GM18519 (cell line): Measurements from ENCODE around the gene SLC5A4.
"Not testable (repeated sequence)": the region's sequence is repeated elsewhere in the genome, so short reads cannot be mapped to it uniquely, and the experiment has no call there.

ENCODE experiments used
- ATAC-seq: cut with Tn5 transposase; IDR thresholded peaks from one replicate; pipeline ENCODE4 v1.9.1; 2021; ENCODE audit warnings: mild to moderate bottlenecking, moderate library complexity; ENCODE audit not compliant: unreplicated experiment, low FRiP score

Gene SLC5A4

DNA sequence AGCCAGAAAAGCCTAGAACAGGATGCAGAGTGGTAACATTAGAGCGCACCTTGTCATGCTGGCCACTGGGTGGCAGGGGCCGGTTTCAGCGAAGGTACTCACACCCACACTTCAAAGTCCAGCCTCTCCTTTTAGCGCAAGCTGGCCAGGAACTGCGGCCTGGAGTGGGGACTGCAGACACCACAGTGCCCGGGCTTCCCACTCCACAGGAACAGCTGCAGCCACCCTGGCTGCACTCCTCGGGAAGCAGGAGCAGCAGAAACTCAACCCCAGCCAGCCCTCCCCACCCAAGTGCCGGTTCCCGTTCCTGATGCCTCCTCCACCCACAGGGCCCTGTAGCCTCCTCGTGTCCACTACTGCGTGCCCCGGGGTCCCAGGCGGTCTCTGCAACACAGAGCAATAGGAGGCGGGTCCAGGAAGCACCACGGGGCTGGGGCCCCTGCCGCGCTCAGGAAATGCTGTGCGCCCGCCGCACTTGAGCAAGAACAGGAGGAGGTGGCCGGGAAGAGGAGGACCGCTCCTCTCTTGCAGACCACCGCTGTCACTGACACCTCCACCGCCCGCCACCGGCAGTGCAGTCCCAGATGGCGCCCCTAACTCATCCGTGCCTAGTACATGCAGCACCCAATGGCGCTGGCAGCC lies 52.5 kb downstream of the SLC5A4 start:
- no peak for ATAC-seq

DNA sequence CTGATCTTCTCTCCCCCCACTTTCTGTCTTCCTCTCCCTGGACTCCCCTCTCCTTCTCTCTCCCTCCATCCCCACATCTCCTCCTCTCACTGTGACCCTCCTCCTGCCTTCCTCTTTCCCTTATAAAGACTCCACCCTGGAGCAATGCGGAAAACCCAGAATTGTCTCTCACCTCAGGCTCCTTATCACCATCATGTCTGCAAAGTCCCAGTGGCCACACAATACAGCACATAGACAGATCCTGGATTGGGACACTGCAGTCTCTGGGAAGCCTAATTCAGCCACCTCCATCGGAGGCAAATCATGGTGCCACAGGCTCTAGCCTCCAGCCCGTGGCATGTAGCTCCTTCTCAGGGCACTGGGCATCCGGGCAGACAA lies 53.0 kb downstream of the SLC5A4 start:
- ATAC-seq = no peak

GRCh38 chr22:32200752-32201151 lies 54.4 kb downstream of the SLC5A4 start:
- no peak for ATAC-seq

- no peak for ATAC-seq
These were observed 55.2 kb downstream of the SLC5A4 start for GRCh38 chr22:32199961-32200360.

DNA sequence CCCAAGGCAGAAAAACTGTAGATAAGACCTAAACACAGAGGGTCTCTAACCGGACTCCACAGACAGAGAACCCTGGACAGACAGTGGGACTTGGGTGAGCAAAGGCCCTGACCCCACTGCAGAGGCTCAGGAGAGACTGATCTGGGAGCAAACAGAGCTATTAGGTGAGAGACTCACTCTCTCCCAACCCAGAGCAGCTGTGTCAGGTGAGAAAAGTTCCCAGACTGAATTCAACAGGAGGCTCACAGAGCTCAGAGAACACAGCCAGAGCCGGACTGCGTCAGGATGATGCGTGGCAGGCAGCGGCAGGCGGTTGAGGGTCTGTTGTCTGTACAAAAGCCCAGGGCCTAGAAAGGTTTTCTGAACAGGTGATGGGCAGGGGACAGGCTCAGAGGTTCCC lies 55.8 kb downstream of the SLC5A4 start:
- no peak for ATAC-seq

DNA sequence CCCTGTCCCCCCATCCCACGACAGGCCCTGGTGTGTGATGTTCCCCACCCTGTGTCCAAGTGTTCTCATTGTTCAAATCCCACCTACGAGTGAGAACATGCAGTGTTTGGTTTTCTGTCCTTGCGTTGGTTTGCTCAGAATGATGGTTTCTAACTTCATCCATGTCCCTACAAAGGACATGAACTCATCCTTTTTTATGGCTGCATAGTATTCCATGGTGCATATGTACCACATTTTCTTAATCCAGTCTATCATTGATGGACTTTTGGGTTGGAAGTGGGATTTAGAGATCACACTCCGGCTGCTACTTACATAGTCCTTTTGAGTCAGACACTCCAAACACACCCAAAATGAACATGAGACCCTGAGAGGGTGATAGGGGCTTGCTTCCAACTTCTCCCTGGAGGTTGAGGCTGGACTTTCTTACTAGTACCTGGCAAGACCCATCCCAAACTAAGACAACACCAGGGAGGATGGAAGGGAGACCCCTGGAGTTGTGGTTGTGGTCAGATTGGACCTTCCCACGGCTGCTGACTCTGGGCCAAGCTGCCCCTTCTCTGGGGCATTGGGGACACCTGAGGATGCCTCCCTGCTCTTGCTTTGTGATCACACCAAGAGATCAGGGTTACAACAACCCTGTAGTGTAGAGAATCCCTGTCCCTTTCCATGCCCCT lies 57.5 kb downstream of the SLC5A4 start:
- ATAC-seq = not testable (repeated sequence)

DNA sequence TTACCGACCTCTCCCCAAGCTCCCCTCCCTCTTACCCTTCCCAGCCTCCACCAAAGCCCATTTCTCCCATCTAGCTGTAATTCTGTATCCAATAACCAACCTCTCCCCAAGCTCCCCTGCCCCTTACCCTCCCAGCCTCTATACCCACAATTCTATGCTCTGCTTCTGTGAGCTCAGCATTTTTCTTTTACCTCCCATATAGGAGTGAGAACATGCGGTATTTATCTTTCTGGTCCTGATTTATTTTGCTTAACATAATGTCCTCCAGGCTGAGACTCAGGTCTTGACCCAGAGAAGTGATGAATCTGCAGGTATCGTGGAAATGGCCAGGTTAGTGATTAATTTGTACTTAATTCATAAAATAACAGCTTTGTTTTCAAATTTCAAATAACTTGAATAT lies 59.2 kb downstream of the SLC5A4 start:
- not testable (repeated sequence) for ATAC-seq

GRCh38 chr22:32193346-32193745 lies 61.8 kb downstream of the SLC5A4 start:
- ATAC-seq = not testable (repeated sequence)

- not testable (repeated sequence) for ATAC-seq
These were observed 64.1 kb downstream of the SLC5A4 start for GRCh38 chr22:32191021-32191420.

DNA sequence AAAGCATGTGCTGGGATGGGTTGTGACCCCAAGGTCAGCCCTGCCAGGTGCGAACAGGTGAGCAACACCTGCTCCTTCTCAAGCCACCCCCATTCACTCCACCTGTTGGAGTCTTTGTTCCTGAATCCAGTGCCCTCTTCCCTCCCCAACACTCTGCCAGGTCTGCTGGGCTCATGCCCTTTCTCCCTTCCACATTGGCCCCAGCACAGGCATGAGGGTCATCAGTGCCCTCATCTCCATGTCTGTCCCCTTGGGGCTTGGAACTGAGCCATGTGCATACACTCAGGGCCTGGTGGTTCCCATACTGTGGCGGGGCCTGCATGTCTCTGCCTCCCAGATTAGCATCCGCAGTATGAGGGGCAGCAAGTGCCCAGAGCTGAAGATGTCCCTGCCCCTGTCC lies 69.3 kb downstream of the SLC5A4 start:
- no peak for ATAC-seq

DNA sequence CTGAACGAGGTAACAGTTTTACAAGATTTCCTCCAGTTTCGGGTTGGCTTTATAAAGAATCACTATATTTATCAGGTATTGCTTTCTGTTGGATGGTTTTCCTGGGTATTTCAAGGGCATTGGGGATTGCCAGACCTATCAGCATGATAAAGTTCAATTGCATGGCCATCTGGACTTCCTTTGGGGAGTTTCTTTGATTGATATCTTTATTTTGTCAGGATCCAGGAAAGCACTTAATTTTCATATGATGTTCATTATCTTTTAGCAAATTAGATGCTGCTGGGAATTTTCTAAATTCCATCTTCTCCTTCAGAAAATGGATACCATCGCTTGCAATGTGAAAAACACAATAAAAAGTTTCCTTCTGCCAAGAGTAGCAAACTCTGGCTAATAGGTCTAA lies 71.5 kb downstream of the SLC5A4 start:
- no peak for ATAC-seq

DNA sequence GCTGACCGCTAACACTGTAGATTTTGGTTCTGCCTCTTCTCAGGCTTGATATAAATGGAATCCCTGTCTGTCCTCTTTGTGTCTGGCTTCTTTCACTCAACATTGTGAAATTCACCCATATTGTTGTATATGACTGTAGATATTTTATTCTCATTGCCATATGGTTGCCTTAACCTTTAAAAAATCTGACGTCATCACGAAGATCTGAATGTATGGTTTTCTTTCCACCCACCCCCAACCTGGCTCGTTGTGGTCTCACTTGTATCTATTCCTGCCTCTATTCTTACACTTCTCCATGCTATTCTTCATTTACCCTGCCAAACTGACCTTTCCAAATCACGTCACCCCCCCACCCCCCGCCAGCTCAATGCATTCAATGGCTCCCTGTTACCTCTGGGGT lies 74.1 kb downstream of the SLC5A4 start:
- ATAC-seq = no peak

- ATAC-seq = no peak
These were observed 77.9 kb downstream of the SLC5A4 start for GRCh38 chr22:32177221-32177765.

DNA sequence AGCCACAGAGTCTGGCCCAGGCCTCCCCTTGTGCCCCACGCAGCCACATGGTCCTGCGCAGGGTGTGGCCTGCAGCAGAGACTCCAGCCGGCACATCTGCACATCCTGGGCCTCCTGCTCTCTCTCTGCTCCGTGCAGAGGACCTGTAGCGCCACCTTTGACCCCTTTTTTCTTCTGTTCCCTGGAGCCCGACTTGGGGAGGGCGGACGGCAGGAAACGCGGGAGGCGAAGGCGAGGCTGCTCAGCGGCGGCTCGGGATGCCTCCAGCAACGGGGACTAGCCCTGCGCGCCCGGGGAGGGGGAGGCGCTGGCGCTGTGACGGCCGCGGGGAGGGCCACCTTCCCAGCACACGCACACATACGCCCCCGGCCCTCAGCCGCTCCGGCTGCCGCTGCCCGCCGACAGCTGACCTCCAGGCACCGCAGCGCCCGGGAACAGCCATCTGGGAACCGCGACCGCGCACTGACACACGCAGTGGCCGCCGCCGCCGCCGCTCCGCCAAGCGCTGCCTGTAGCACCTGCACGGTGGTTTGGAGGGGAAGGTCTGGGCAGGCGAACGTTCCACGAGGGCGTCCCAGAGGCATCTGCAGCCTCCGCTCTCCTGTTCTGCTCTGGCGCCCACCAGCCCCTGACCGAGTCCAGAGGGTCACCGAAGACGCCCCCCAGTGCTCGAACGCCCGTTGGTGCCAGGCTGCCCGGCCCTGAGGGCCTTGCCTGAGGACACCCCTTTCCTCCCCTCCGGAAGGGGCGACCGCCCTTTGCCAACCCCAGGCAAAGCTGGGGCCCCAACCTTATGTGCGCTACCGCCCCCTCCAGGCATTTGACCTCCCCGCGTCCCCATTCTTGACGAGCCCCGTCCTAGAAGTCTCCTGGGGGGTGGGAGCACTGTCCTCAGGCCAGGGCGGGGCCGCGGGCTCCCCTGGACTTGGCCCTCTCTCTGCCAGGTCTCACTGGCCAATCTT lies 79.2 kb downstream of the SLC5A4 start:
- no peak for ATAC-seq

GRCh38 chr22:32175115-32175514 lies 80.0 kb downstream of the SLC5A4 start:
- ATAC-seq = no peak
